ENCODE data around the gene KRR1. TPM values are rescaled to one million over a fixed set of nuclear protein-coding genes. Genes with fewer than 3 reads are reported as not detected.

KRR1 gene
- total RNA-seq, 1 donor from 2014 or later = 37.5 TPM

- H3K4me1 Mint-ChIP-seq (ENCODE audit: low read depth) = peaks cover 23% of the 10 kb centered on the region
- peaks cover 1% of the 10 kb centered on the region for H3K36me3 Mint-ChIP-seq (ENCODE audit: low read depth)
- H3K27ac Mint-ChIP-seq (ENCODE audit: unreplicated experiment) = no peak overlapping the region
- no peak for TF ChIP-seq CTCF (IDR thresholded peaks at IDR 0.05)
- H3K27me3 Mint-ChIP-seq (ENCODE audit: low read depth) = no peaks in the 10 kb centered on the region
- H3K4me3 Mint-ChIP-seq (ENCODE audit: unreplicated experiment) = no peak overlapping the region
- H3K9me3 Mint-ChIP-seq (ENCODE audit: low read depth) = peaks cover 3% of the 10 kb centered on the region
- no peak for DNase-seq (ENCODE audit: low spot score)
Measured at GRCh38 chr12:75548879-75549278, 37.5 kb upstream of the KRR1 start.

- TF ChIP-seq CTCF (IDR thresholded peaks at IDR 0.05) = no peak
- Mint-ChIP-seq H3K9me3 (ENCODE audit: low read depth) (peaks cover 3% of the 10 kb centered on the region), H3K27ac (ENCODE audit: unreplicated experiment) (no peak overlapping the region), H3K4me1 (ENCODE audit: low read depth) (peaks cover 9% of the 10 kb centered on the region), H3K36me3 (ENCODE audit: low read depth) (peaks cover 1% of the 10 kb centered on the region), H3K4me3 (ENCODE audit: unreplicated experiment) (no peak overlapping the region), H3K27me3 (ENCODE audit: low read depth) (no peaks in the 10 kb centered on the region)
- no peak for DNase-seq (ENCODE audit: low spot score)
Measured at GRCh38 chr12:75545636-75546035, 34.2 kb upstream of the KRR1 start.

GRCh38 chr12:75543529-75543928 is 32.1 kb upstream of the KRR1 start:
- H3K4me3 Mint-ChIP-seq (ENCODE audit: unreplicated experiment) = no peak overlapping the region
- peaks cover 3% of the 10 kb centered on the region for H3K9me3 Mint-ChIP-seq (ENCODE audit: low read depth)
- peaks cover 1% of the 10 kb centered on the region for H3K36me3 Mint-ChIP-seq (ENCODE audit: low read depth)
- H3K4me1 Mint-ChIP-seq (ENCODE audit: low read depth) = no peaks in the 10 kb centered on the region
- DNase-seq (ENCODE audit: low spot score) = no peak
- TF ChIP-seq CTCF (IDR thresholded peaks at IDR 0.05) = no peak
- no peak overlapping the region for H3K27ac Mint-ChIP-seq (ENCODE audit: unreplicated experiment)
- H3K27me3 Mint-ChIP-seq (ENCODE audit: low read depth) = no peaks in the 10 kb centered on the region

- no peak for DNase-seq (ENCODE audit: low spot score)
- H3K4me3 Mint-ChIP-seq (ENCODE audit: unreplicated experiment) = no peak overlapping the region
- H3K27ac Mint-ChIP-seq (ENCODE audit: unreplicated experiment) = no peak overlapping the region
- no peaks in the 10 kb centered on the region for H3K27me3 Mint-ChIP-seq (ENCODE audit: low read depth)
- peaks cover 3% of the 10 kb centered on the region for H3K9me3 Mint-ChIP-seq (ENCODE audit: low read depth)
- H3K4me1 Mint-ChIP-seq (ENCODE audit: low read depth) = no peaks in the 10 kb centered on the region
- no peak for TF ChIP-seq CTCF (IDR thresholded peaks at IDR 0.05)
- peaks cover 1% of the 10 kb centered on the region for H3K36me3 Mint-ChIP-seq (ENCODE audit: low read depth)
Measured at GRCh38 chr12:75542942-75543341, 31.5 kb upstream of the KRR1 start.

GRCh38 chr12:75539889-75540288 is 28.5 kb upstream of the KRR1 start:
- Mint-ChIP-seq H3K27me3 (ENCODE audit: low read depth) (no peaks in the 10 kb centered on the region), H3K27ac (ENCODE audit: unreplicated experiment) (no peak overlapping the region), H3K4me1 (ENCODE audit: low read depth) (no peaks in the 10 kb centered on the region), H3K36me3 (ENCODE audit: low read depth) (no peaks in the 10 kb centered on the region), H3K4me3 (ENCODE audit: unreplicated experiment) (no peak overlapping the region), H3K9me3 (ENCODE audit: low read depth) (peaks cover 3% of the 10 kb centered on the region)
- TF ChIP-seq CTCF (IDR thresholded peaks at IDR 0.05) = no peak
- no peak for DNase-seq (ENCODE audit: low spot score)
